H1 (cell line): ENCODE measurements around the gene ADPRH. TPM values are rescaled to one million over a fixed set of nuclear protein-coding genes. Genes with fewer than 3 reads are reported as not detected.

ENCODE experiments used
- CTCF ChIA-PET: fragments of 300-600 bp; sonication (Branson Sonifier 250); formaldehyde crosslinking; loops from one replicate; lab custom pipeline; 2021; ENCODE audit not compliant: partially characterized antibody; lab: Charles Lee
- POLR2A ChIA-PET: fragments of 300-600 bp; sonication (Branson Sonifier 250); formaldehyde crosslinking; loops from one replicate; lab custom pipeline; 2021; ENCODE audit warnings: inconsistent platforms; ENCODE audit not compliant: partially characterized antibody; lab: Charles Lee
- DNase-seq, 2 experiments: peaks; one replicate each; pipeline versions ENCODE4 v3.0.0 to v3.0.0-alpha.2; 2010 to 2022; ENCODE audit warnings: low spot score in 2 of 2, low read depth in 1 of 2, mixed read lengths in 1 of 2
- FAIRE-seq: peaks from 2 replicates; lab custom pipeline; 2011; peaks lifted over from hg19 to GRCh38; lab: Jason Lieb, UNC
- H2AFZ ChIP-seq: 2 replicates; pipeline ENCODE4 v1.8.1; 2012; ENCODE audit warnings: low read length, inconsistent platforms
- H2AK5ac ChIP-seq: 2 replicates; pipeline ENCODE4 v1.6.1; 2013; ENCODE audit warnings: low read depth, low read length
- H2BK120ac ChIP-seq: replicated peaks from 2 replicates; pipeline ENCODE3; 2013; ENCODE audit warnings: low read depth, low read length, inconsistent platforms
- H2BK12ac ChIP-seq: 2 replicates; pipeline ENCODE4 v1.6.1; 2013; ENCODE audit warnings: low read depth, low read length
- H2BK15ac ChIP-seq: 2 replicates; pipeline ENCODE4 v1.6.1; 2013; ENCODE audit warnings: low read length
- H2BK20ac ChIP-seq: 2 replicates; pipeline ENCODE4 v1.6.1; 2013; ENCODE audit warnings: low read length
- H2BK5ac ChIP-seq: 2 replicates; pipeline ENCODE4 v1.6.1; 2013; ENCODE audit warnings: low read depth, low read length
- H3K14ac ChIP-seq: 2 replicates; pipeline ENCODE4 v1.6.1; 2013; ENCODE audit warnings: inconsistent platforms; ENCODE audit not compliant: insufficient read length
- H3K18ac ChIP-seq: 2 replicates; pipeline ENCODE4 v1.6.1; 2013; ENCODE audit warnings: low read length; ENCODE audit errors: extremely low read depth
- H3K23ac ChIP-seq: 2 replicates; pipeline ENCODE4 v1.6.1; 2013; ENCODE audit warnings: inconsistent platforms; ENCODE audit not compliant: insufficient read length
- H3K23me2 ChIP-seq: 2 replicates; pipeline ENCODE4 v1.6.1; 2013; ENCODE audit warnings: low read depth, low read length
- H3K27ac ChIP-seq: 2 replicates; pipeline ENCODE4 v1.6.1; 2011; ENCODE audit warnings: low read depth, low read length, inconsistent platforms
- H3K27me3 ChIP-seq, 4 experiments: replicated peaks in 1 of 4; 1 replicate in 1 of 4; 2 replicates in 3 of 4; pipeline versions ENCODE4 v1.6.1 to v1.8.1; 2011 to 2013; ENCODE audit warnings: low read length in 3 of 4, mild to moderate bottlenecking in 3 of 4, inconsistent platforms in 2 of 4, mixed read lengths in 2 of 4, moderate library complexity in 1 of 4; ENCODE audit not compliant: control insufficient read depth in 3 of 4, insufficient read depth in 3 of 4; ENCODE audit errors: extremely low read depth in 1 of 4
- H3K36me3 ChIP-seq, 4 experiments: 2 replicates each; pipeline versions ENCODE4 v1.6.1 to v1.8.1; 2011 to 2013; ENCODE audit warnings: mild to moderate bottlenecking in 4 of 4, low read length in 3 of 4, moderate library complexity in 2 of 4, control low read depth in 1 of 4, inconsistent platforms in 1 of 4; ENCODE audit not compliant: insufficient read depth in 4 of 4, control insufficient read depth in 2 of 4
- H3K4ac ChIP-seq: replicated peaks from 2 replicates; pipeline ENCODE3; 2013; ENCODE audit warnings: low read length, low read depth, mixed read lengths, inconsistent platforms; ENCODE audit not compliant: insufficient read length
- H3K4me1 ChIP-seq, 4 experiments: replicated peaks in 1 of 4; 1 replicate in 1 of 4; 2 replicates in 3 of 4; pipeline versions ENCODE4 v1.6.1 to v1.8.1; 2011 to 2013; ENCODE audit warnings: low read length in 3 of 4, inconsistent platforms in 2 of 4, mixed read lengths in 1 of 4; ENCODE audit not compliant: insufficient read depth in 4 of 4, control insufficient read depth in 3 of 4
- H3K4me2 ChIP-seq, 2 experiments: 2 replicates each; pipeline versions ENCODE4 v1.6.1 to v1.8.1; 2011 to 2013; ENCODE audit warnings: low read depth in 2 of 2, low read length in 2 of 2, control low read depth in 1 of 2, inconsistent platforms in 1 of 2, mild to moderate bottlenecking in 1 of 2; ENCODE audit not compliant: insufficient read depth in 1 of 2
- H3K4me3 ChIP-seq, 4 experiments: fragments of 200-600, 300-600 bp in 1 of 4; sonication (generic), shearing (Covaris generic), sonication (Bioruptor Twin) in 1 of 4; 2 replicates each; pipeline versions ENCODE4 v1.5.1 to v1.8.1; 2011 to 2016; ENCODE audit warnings: low read length in 4 of 4, low read depth in 3 of 4, control low read depth in 2 of 4, inconsistent platforms in 2 of 4, mild to moderate bottlenecking in 2 of 4, mixed read lengths in 1 of 4, moderate library complexity in 1 of 4; ENCODE audit not compliant: insufficient read depth in 2 of 4; ENCODE audit errors: extremely low read depth in 1 of 4
- H3K56ac ChIP-seq: replicated peaks from 2 replicates; pipeline ENCODE3; 2013; ENCODE audit warnings: low read depth, mild to moderate bottlenecking, mixed read lengths, low read length, inconsistent platforms; ENCODE audit not compliant: insufficient read length
- H3K79me1 ChIP-seq: 2 replicates; pipeline ENCODE4 v1.6.1; 2013; ENCODE audit warnings: low read depth, low read length, control low read depth
- H3K79me2 ChIP-seq, 2 experiments: 2 replicates each; pipeline versions ENCODE4 v1.6.1 to v1.8.1; 2012 to 2013; ENCODE audit warnings: low read length in 2 of 2, mild to moderate bottlenecking in 2 of 2, inconsistent platforms in 1 of 2; ENCODE audit not compliant: insufficient read depth in 2 of 2, control insufficient read depth in 1 of 2
- H3K9ac ChIP-seq, 4 experiments: replicated peaks in 1 of 4; 1 replicate in 1 of 4; 2 replicates in 3 of 4; pipeline versions ENCODE4 v1.6.1 to v1.8.1; 2011 to 2013; ENCODE audit warnings: low read depth in 3 of 4, low read length in 3 of 4, control low read depth in 2 of 4, mild to moderate bottlenecking in 2 of 4, moderate library complexity in 2 of 4, inconsistent platforms in 1 of 4; ENCODE audit errors: extremely low read depth in 1 of 4
- H3K9me3 ChIP-seq, 2 experiments: 2 replicates each; pipeline versions ENCODE4 v1.6.1 to v1.8.1; 2012 to 2013; ENCODE audit warnings: mild to moderate bottlenecking in 2 of 2, moderate library complexity in 2 of 2, control low read depth in 1 of 2, inconsistent platforms in 1 of 2, low read depth in 1 of 2, low read length in 1 of 2, mixed read lengths in 1 of 2; ENCODE audit not compliant: insufficient read depth in 2 of 2
- H4K20me1 ChIP-seq, 2 experiments: replicated peaks in 1 of 2; 2 replicates each; pipeline versions ENCODE3 to v1.8.1; 2011 to 2013; ENCODE audit warnings: inconsistent platforms in 2 of 2, low read length in 2 of 2, mild to moderate bottlenecking in 1 of 2; ENCODE audit not compliant: insufficient read depth in 2 of 2, control insufficient read depth in 1 of 2
- H4K5ac ChIP-seq: 2 replicates; pipeline ENCODE4 v1.6.1; 2013; ENCODE audit warnings: low read length, low read depth, mixed read lengths, inconsistent platforms; ENCODE audit not compliant: insufficient read length
- H4K8ac ChIP-seq: 2 replicates; pipeline ENCODE4 v1.8.0; 2013; ENCODE audit warnings: mild to moderate bottlenecking, moderate library complexity, low read length, inconsistent platforms; ENCODE audit not compliant: insufficient read depth; ENCODE audit errors: extremely low read depth
- H4K91ac ChIP-seq: replicated peaks from 2 replicates; pipeline ENCODE3; 2013; ENCODE audit warnings: low read length, mixed read lengths, inconsistent platforms; ENCODE audit not compliant: insufficient read length
- ASH2L ChIP-seq: fragments of 200-600, 300-600 bp; sonication (generic); IDR thresholded peaks from one replicate; pipeline ENCODE4 v1.7.1; 2017; ENCODE audit warnings: low read length
- BACH1 ChIP-seq: IDR thresholded peaks from 2 replicates; pipeline ENCODE4 v1.6.1; 2012; ENCODE audit warnings: low read length, improper control_type of control experiment
- CHD2 ChIP-seq: IDR thresholded peaks from 2 replicates; pipeline ENCODE4 v1.6.1; 2012; ENCODE audit warnings: low read length, improper control_type of control experiment
- CREB1 ChIP-seq: IDR thresholded peaks from 2 replicates; pipeline ENCODE4 v1.6.1; 2012; ENCODE audit warnings: inconsistent platforms
- FOSL1 ChIP-seq: IDR thresholded peaks from 2 replicates; pipeline ENCODE4 v1.6.1; 2011; ENCODE audit warnings: mild to moderate bottlenecking, low read depth, low read length, moderate library complexity; ENCODE audit not compliant: insufficient read depth
- GABPA ChIP-seq: IDR thresholded peaks from 2 replicates; pipeline ENCODE4 v1.6.1; 2011; ENCODE audit warnings: mild to moderate bottlenecking, low read length, moderate library complexity, borderline replicate concordance; ENCODE audit not compliant: insufficient read depth
- HDAC6 ChIP-seq: IDR thresholded peaks from one replicate; pipeline ENCODE4 v1.7.1; 2012; ENCODE audit warnings: low read depth, mild to moderate bottlenecking, inconsistent platforms, low read length, moderate library complexity
- KDM5A ChIP-seq: fragments of 200-600 bp; IDR thresholded peaks from 2 replicates; pipeline ENCODE4 v1.7.1; 2012; ENCODE audit warnings: mild to moderate bottlenecking, low read length, inconsistent platforms, mixed read lengths
- NANOG ChIP-seq: IDR thresholded peaks from 2 replicates; pipeline ENCODE4 v1.6.1; 2011; ENCODE audit warnings: low read length, low read depth, mild to moderate bottlenecking, inconsistent platforms; ENCODE audit not compliant: insufficient read depth, poor library complexity, severe bottlenecking
- POU5F1 ChIP-seq: IDR thresholded peaks from 2 replicates; pipeline ENCODE4 v1.6.1; 2011; ENCODE audit warnings: low read depth, mild to moderate bottlenecking, low read length, moderate library complexity
- SP2 ChIP-seq: IDR thresholded peaks from 2 replicates; pipeline ENCODE4 v1.6.1; 2012; ENCODE audit warnings: mild to moderate bottlenecking, low read length, inconsistent platforms
- SP4 ChIP-seq: IDR thresholded peaks from 2 replicates; pipeline ENCODE4 v1.6.1; 2012; ENCODE audit warnings: low read length, inconsistent platforms
- WGBS, 2 experiments: shearing (Covaris generic) in 1 of 2; methylation state at CpG; one replicate each; pipeline versions ENCODE4 v1.1.6 to v1.1.7; 2013 to 2015; ENCODE audit warnings: low lambda C conversion rate in 2 of 2, mixed read lengths in 2 of 2, inconsistent platforms in 1 of 2, low coverage in 1 of 2, missing lambda C conversion rate in 1 of 2; ENCODE audit not compliant: insufficient replicate concordance in 2 of 2, insufficient coverage in 1 of 2, insufficient read length in 1 of 2; ENCODE audit errors: extremely low coverage in 1 of 2, missing lambda C conversion rate in 1 of 2; 5-methylcytosine and 5-hydroxymethylcytosine counted together
- polyA plus RNA-seq, 7 experiments: library from polyadenylated mRNA; depleted of rRNA in 3 of 7; stranded (reverse) in 5 of 7; unstranded in 2 of 7; fragments of >200 nt in 5 of 7; fragments of 200-250 nt in 2 of 7; gene quantifications; 1 replicate in 5 of 7; 2 replicates in 1 of 7; 4 replicates in 1 of 7; pipeline versions ENCODE4 v1.2.1 to v1.2.3, GENCODE V29; 2011 to 2013; ENCODE audit warnings: missing spikeins in 2 of 7, mixed read lengths in 2 of 7
- total RNA-seq: library from RNA; stranded (reverse); fragmentation: NEBNext Ultra II Directional; extraction: Animal tissue kit (Norgen Biotek cat#: 25700); gene quantifications from 2 replicates; pipeline ENCODE4 v1.2.1, GENCODE V29; 2021
- TF ChIP-seq, protein P1 (sequence below): IDR thresholded peaks from 2 replicates; pipeline ENCODE4 v1.6.1; 2012; ENCODE audit warnings: low read length, inconsistent platforms

ADPRH gene
- total and polyA plus RNA-seq, 2 of the 8 experiments (the other 6 are each of a cell fraction or from before 2014, with no cell fraction given): 2.6 to 4.2 TPM

DNA sequence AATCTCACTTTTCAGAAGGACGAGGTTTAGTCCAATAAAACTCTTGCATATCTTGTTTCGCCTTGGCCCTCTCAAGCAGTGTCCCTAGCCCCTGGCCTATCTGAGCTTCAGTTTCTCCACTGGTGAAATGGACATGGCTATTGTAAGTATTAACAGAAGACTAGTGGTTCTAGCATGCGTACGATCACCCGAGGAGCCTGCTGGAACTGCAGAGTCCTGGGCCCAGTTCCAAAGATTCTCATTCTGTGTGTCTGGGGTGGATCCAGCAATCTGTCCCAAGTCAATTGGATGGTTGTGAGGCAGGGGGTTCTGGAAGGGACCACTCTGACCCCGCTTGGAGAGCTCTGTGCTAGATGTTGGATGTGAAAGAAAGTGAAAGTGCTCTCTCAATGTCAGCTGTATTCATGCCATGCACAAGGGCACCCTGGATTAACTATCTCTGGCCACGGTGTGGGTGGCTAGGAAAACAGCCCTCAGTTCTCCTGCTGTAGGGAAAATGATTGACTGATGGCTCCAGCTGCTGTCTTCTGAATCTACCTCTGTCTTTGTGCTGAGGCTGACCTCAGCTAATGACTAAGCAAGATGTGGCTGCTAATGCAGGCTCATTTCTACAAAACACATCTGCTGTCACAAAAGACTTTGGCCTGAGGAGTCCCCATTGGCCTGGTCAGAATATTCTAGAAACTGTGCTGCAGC is 16.5 kb downstream of the ADPRH start:
- Histone ChIP-seq H3K4me1 (no peaks in the 10 kb centered on the region), H4K8ac (no peak overlapping the region), H4K91ac (no peak overlapping the region), H3K23me2 (no peaks in the 10 kb centered on the region; the same call in 1 of the 2 replicates), H2BK12ac (no peak overlapping the region), H3K4me3 (no peak overlapping the region), H3K23ac (no peak overlapping the region), H3K4ac (no peak overlapping the region), H2BK15ac (no peak overlapping the region), H3K56ac (no peak overlapping the region), H4K20me1 (no peaks in the 10 kb centered on the region), H3K9ac (no peak overlapping the region), H3K14ac (no peak overlapping the region), H3K36me3 (no peaks in the 10 kb centered on the region), H2AK5ac (no peak overlapping the region), H4K5ac (no peak overlapping the region), H2AFZ (no peak overlapping the region), H2BK20ac (no peak overlapping the region), H3K9me3 (no peaks in the 10 kb centered on the region), H3K4me2 (no peak overlapping the region), H2BK120ac (no peak overlapping the region), H3K27ac (no peak overlapping the region), H3K18ac (no peak overlapping the region), H3K79me2 (no peaks in the 10 kb centered on the region), H3K27me3 (no peaks in the 10 kb centered on the region), H2BK5ac (no peak overlapping the region), H3K79me1 (no peaks in the 10 kb centered on the region)
- ChIA-PET POLR2A (interaction anchor here (1.0 kb wide), 1 partner anchor 499 kb away, joined by 3 read pairs; the partner anchor contains the start of gene GSK3B), CTCF (interaction anchor here (0.7 to 2.0 kb wide), 4 partner anchors 8 to 16 kb away, joined by 3 to 4 read pairs (median 3); no protein-coding TSS in a partner anchor)
- WGBS, 2 experiments: 90% methylated on average over 7 of the region's 7 CpGs; no CpG with 5 or more reads in 1 of the 2 experiments
- DNase-seq (no peak), FAIRE-seq (no peak)
- TF ChIP-seq KDM5A: no peak
- no peak for TF ChIP-seq CREB1
- no peak for TF ChIP-seq GABPA
- TF ChIP-seq, protein P1, sequence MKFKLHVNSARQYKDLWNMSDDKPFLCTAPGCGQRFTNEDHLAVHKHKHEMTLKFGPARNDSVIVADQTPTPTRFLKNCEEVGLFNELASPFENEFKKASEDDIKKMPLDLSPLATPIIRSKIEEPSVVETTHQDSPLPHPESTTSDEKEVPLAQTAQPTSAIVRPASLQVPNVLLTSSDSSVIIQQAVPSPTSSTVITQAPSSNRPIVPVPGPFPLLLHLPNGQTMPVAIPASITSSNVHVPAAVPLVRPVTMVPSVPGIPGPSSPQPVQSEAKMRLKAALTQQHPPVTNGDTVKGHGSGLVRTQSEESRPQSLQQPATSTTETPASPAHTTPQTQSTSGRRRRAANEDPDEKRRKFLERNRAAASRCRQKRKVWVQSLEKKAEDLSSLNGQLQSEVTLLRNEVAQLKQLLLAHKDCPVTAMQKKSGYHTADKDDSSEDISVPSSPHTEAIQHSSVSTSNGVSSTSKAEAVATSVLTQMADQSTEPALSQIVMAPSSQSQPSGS: no peak
- no peak for TF ChIP-seq SP2
- TF ChIP-seq ASH2L: no peak
- no peak for TF ChIP-seq SP4
- TF ChIP-seq POU5F1: no peak
- no peak for TF ChIP-seq CHD2
- TF ChIP-seq HDAC6: no peak
- no peak for TF ChIP-seq BACH1
- no peak for TF ChIP-seq NANOG
- TF ChIP-seq FOSL1: no peak
